HEK293 (cell line): Measurements from ENCODE around the gene ANTXR1.
"Not testable (repeated sequence)": the region's sequence is repeated elsewhere in the genome, so short reads cannot be mapped to it uniquely, and the experiment has no call there.

ENCODE experiments used
- CTCF ChIA-PET: fragments of 350-600 bp; formaldehyde crosslinking; extraction: SDS; loops from one replicate; lab custom pipeline; 2021; ENCODE audit warnings: antibody characterized with exemption; lab: Yijun Ruan, JAX
- POLR2A ChIA-PET: fragments of 300-600 bp; formaldehyde crosslinking; extraction: SDS; loops from one replicate; lab custom pipeline; 2020; ENCODE audit warnings: antibody characterized with exemption, inconsistent platforms; lab: Yijun Ruan, JAX
- H3K27ac ChIP-seq: fragments of 200-500 bp; sonication (Bioruptor generic); 2 replicates; pipeline ENCODE4 v1.5.1; 2014; ENCODE audit warnings: low read depth, low read length, control low read depth, inconsistent platforms; ENCODE audit errors: extremely low read depth
- H3K36me3 ChIP-seq, 2 experiments: fragments of 200-500 bp in 1 of 2; sonication (Bioruptor generic) in 1 of 2; 1 replicate in 1 of 2; 2 replicates in 1 of 2; pipeline ENCODE4 v1.5.1; 2014 to 2017; ENCODE audit warnings: inconsistent platforms in 2 of 2, low read length in 2 of 2; ENCODE audit not compliant: control insufficient read depth in 2 of 2, insufficient read depth in 1 of 2
- H3K4me1 ChIP-seq: fragments of 200-500 bp; sonication (Bioruptor generic); 2 replicates; pipeline ENCODE4 v1.5.1; 2014; ENCODE audit warnings: mild to moderate bottlenecking, low read length, inconsistent platforms; ENCODE audit not compliant: control insufficient read depth, insufficient read depth
- H3K4me3 ChIP-seq: 2 replicates; pipeline ENCODE4 v1.5.1; 2011; ENCODE audit warnings: low read depth, mild to moderate bottlenecking, control low read depth, low read length, moderate library complexity
- H3K9me3 ChIP-seq: fragments of 200-500 bp; sonication (Bioruptor generic); 2 replicates; pipeline ENCODE4 v1.5.1; 2014; ENCODE audit warnings: low read depth, low read length, inconsistent platforms; ENCODE audit not compliant: control insufficient read depth, insufficient read depth
- GLI4 ChIP-seq: fragments of 450-650 bp; formaldehyde crosslinking; IDR thresholded peaks from 2 replicates; pipeline ENCODE4 v1.5.1; 2016; ENCODE audit warnings: missing biosample characterization, missing genetic modification characterization
- HOXD13 ChIP-seq: sonication (generic); formaldehyde crosslinking; IDR thresholded peaks from 2 replicates; pipeline ENCODE4 v1.8.0; 2022; ENCODE audit warnings: missing genetic modification reagents, borderline replicate concordance
- SETDB1 ChIP-seq: IDR thresholded peaks from one replicate; pipeline ENCODE4 v1.6.1; 2017; ENCODE audit warnings: mild to moderate bottlenecking, low read length, moderate library complexity, mixed read lengths; ENCODE audit not compliant: insufficient read length
- TRIM28 ChIP-seq: IDR thresholded peaks from 2 replicates; pipeline ENCODE4 v1.6.1; 2011; ENCODE audit warnings: low read length, control low read depth, borderline replicate concordance
- ZNF121 ChIP-seq: fragments of 450-650 bp; formaldehyde crosslinking; IDR thresholded peaks from 2 replicates; pipeline ENCODE4 v1.5.1; 2016; ENCODE audit warnings: missing biosample characterization, missing genetic modification characterization
- ZNF174 ChIP-seq: fragments of 450-650 bp; formaldehyde crosslinking; IDR thresholded peaks from 2 replicates; pipeline ENCODE4 v1.5.0; 2017; ENCODE audit warnings: missing biosample characterization, mild to moderate bottlenecking, missing genetic modification characterization
- ZNF18 ChIP-seq: fragments of 450-650 bp; formaldehyde crosslinking; IDR thresholded peaks from 2 replicates; pipeline ENCODE4 v1.5.1; 2016; ENCODE audit warnings: missing biosample characterization, missing genetic modification characterization
- ZNF560 ChIP-seq: fragments of 450-650 bp; formaldehyde crosslinking; IDR thresholded peaks from 2 replicates; pipeline ENCODE4 v1.5.1; 2017; ENCODE audit warnings: missing biosample characterization, missing genetic modification characterization, borderline replicate concordance
- ZNF600 ChIP-seq: fragments of 450-650 bp; formaldehyde crosslinking; IDR thresholded peaks from 2 replicates; pipeline ENCODE4 v1.5.1; 2016; ENCODE audit warnings: missing biosample characterization, missing genetic modification characterization
- ZNF621 ChIP-seq: fragments of 450-650 bp; formaldehyde crosslinking; IDR thresholded peaks from 2 replicates; pipeline ENCODE4 v1.5.1; 2017; ENCODE audit warnings: missing biosample characterization, missing genetic modification characterization
- ZNF768 ChIP-seq: fragments of 450-650 bp; formaldehyde crosslinking; IDR thresholded peaks from 2 replicates; pipeline ENCODE4 v1.5.1; 2018; ENCODE audit warnings: missing biosample characterization, mild to moderate bottlenecking, missing genetic modification characterization
- ZNF830 ChIP-seq: fragments of 450-650 bp; IDR thresholded peaks from 2 replicates; pipeline ENCODE4 v1.5.0; 2018; ENCODE audit warnings: missing biosample characterization, missing genetic modification characterization, low read depth, mild to moderate bottlenecking, moderate library complexity
- ZSCAN23 ChIP-seq: fragments of 450-650 bp; formaldehyde crosslinking; IDR thresholded peaks from 2 replicates; pipeline ENCODE4 v1.5.1; 2016; ENCODE audit warnings: missing biosample characterization, missing genetic modification characterization
- TF ChIP-seq, protein P1 (sequence below): fragments of 450-650 bp; formaldehyde crosslinking; IDR thresholded peaks from 2 replicates; pipeline ENCODE4 v1.5.1; 2016; ENCODE audit warnings: missing biosample characterization, missing genetic modification characterization

Gene ANTXR1

GRCh38 chr2:69253112-69253511 lies 240.1 kb downstream of the ANTXR1 start:
- Histone ChIP-seq H3K9me3 (no peaks in the 10 kb centered on the region), H3K27ac (no peak overlapping the region), H3K4me1 (0 out of 2 replicates have a peak, but pooled peaks cover 2% of the 10 kb centered on the region), H3K4me3 (no peak overlapping the region), H3K36me3 (no peaks in the 10 kb centered on the region)
- TF ChIP-seq HOXD13 (no peak), ZNF621 (no peak)
- ChIA-PET CTCF (no interaction called here), POLR2A (no interaction called here)

- Histone ChIP-seq H3K9me3 (no peaks in the 10 kb centered on the region), H3K4me1 (0 out of 2 replicates have a peak, but pooled peaks cover 2% of the 10 kb centered on the region), H3K36me3 (no peaks in the 10 kb centered on the region), H3K4me3 (no peak overlapping the region), H3K27ac (no peak overlapping the region)
- POLR2A ChIA-PET: no interaction called here
- CTCF ChIA-PET: no interaction called here
- TF ChIP-seq ZNF560 (tag by site-specific recombination): no peak
Measured at GRCh38 chr2:69253611-69254301, 240.8 kb downstream of the ANTXR1 start.

- POLR2A ChIA-PET: no interaction called here
- TF ChIP-seq ZNF768 (tag by site-specific recombination) (no peak), ZNF121 (tag by site-specific recombination) (no peak)
- TF ChIP-seq, all 188 proteins: peak for 0
- no peaks in the 10 kb centered on the region for H3K9me3 ChIP-seq
- H3K4me1 ChIP-seq: 0 out of 2 replicates have a peak, but pooled peaks cover 2% of the 10 kb centered on the region
- H3K4me3 ChIP-seq: no peak overlapping the region
- no peaks in the 10 kb centered on the region for H3K36me3 ChIP-seq
- CTCF ChIA-PET: interaction anchor here (0.7 to 0.9 kb wide), 3 partner anchors 38 to 142 kb away, joined by 3 to 4 read pairs (median 3); no protein-coding TSS in a partner anchor
- no peak overlapping the region for H3K27ac ChIP-seq
Measured at GRCh38 chr2:69255760-69256159, 242.8 kb downstream of the ANTXR1 start.

DNA sequence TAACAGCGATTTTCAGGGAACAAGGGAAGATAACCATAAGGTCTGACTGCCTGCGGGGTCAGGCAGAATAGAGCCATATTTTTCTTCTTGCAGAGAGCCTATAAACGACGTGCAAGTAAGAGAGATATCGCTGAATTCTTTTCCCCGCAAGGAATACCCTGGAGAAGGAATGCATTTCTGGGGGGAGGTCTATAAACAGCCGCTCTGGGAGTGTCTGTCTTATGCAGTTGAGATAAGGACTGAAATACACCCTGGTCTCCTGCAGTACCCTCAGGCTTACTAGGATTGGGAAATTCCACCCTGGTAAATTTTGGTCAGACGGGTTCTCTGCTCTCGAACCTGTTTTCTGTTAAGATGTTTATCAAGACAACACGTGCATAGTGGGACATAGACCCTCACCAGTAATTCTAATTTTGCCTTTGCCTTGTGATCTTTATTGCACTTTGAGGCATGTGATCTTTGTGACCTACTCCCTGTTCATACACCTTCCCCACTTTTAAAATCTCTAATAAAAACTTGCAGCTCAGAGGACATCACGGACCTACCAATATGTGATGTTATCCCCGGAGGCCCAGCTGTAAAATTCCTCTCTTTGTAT lies 247.1 kb downstream of the ANTXR1 start:
- CTCF ChIA-PET: interaction anchor here (0.6 to 0.9 kb wide), 2 partner anchors 65 to 232 kb away, joined by 4 to 5 read pairs; no protein-coding TSS in a partner anchor
- TF ChIP-seq SETDB1: peak; percentile 84
- peak; percentile 59; the same call in 1 of the 2 replicates for TF ChIP-seq TRIM28
- TF ChIP-seq, all 188 proteins: peak for 2; not testable (repeated sequence) for 186

DNA sequence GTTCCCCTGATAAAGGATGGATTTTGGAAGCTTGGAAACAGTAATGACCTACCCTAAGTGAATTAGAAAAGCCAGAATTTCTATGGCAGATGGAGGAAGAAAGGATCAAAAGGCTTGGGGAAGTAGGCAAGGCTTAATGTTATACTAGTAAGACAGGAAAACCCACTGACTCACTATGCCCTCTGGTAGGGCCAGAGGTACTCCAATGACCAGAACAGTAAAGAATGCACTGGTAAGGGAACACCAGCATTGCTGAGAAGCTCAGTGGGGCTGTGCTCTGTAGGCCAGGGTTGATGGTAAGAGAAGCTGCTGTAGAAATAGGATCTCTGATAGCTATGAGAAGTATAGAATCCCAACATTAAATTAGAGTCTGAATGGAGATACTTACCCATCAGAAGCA lies 247.7 kb downstream of the ANTXR1 start:
- ChIA-PET POLR2A (no interaction called here), CTCF (interaction anchor here (0.6 to 0.9 kb wide), 3 partner anchors 64 to 248 kb away, joined by 3 to 5 read pairs (median 4); no protein-coding TSS in a partner anchor)
- Histone ChIP-seq H3K4me1 (no peaks in the 10 kb centered on the region), H3K4me3 (no peak overlapping the region), H3K9me3 (no peaks in the 10 kb centered on the region), H3K36me3 (no peaks in the 10 kb centered on the region), H3K27ac (no peak overlapping the region)
- no peak for TF ChIP-seq ZSCAN23 (tag by site-specific recombination)
- TF ChIP-seq ZNF600 (tag by site-specific recombination): no peak
- TF ChIP-seq, protein P1, sequence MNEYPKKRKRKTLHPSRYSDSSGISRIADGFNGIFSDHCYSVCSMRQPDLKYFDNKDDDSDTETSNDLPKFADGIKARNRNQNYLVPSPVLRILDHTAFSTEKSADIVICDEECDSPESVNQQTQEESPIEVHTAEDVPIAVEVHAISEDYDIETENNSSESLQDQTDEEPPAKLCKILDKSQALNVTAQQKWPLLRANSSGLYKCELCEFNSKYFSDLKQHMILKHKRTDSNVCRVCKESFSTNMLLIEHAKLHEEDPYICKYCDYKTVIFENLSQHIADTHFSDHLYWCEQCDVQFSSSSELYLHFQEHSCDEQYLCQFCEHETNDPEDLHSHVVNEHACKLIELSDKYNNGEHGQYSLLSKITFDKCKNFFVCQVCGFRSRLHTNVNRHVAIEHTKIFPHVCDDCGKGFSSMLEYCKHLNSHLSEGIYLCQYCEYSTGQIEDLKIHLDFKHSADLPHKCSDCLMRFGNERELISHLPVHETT (tag by site-specific recombination): no peak
- no peak for TF ChIP-seq GLI4
- no peak for TF ChIP-seq ZNF18
- TF ChIP-seq ZNF560 (tag by site-specific recombination): no peak
- TF ChIP-seq SETDB1: no peak
- TF ChIP-seq ZNF174: no peak
- TF ChIP-seq ZNF830 (tag by site-specific recombination): no peak

More for the DNA sequence above, 247.1 kb downstream of the ANTXR1 start:
- H3K4me1 ChIP-seq, H3K36me3 ChIP-seq, H3K27ac ChIP-seq, H3K9me3 ChIP-seq, H3K4me3 ChIP-seq, POLR2A ChIA-PET: not testable (repeated sequence)
